HCT116 (cell line): Measurements from ENCODE around the gene MMEL1.

ENCODE experiments used
- POLR2A ChIP-seq: IDR thresholded peaks from 2 replicates; pipeline ENCODE4 v1.7.0; 2011; ENCODE audit warnings: borderline replicate concordance; ENCODE audit not compliant: insufficient read depth, insufficient read length; ENCODE audit errors: extremely low read depth
- YY1 ChIP-seq: IDR thresholded peaks from 2 replicates; pipeline ENCODE4 v1.6.1; 2011; ENCODE audit warnings: low read length, low read depth, moderate library complexity, mild to moderate bottlenecking; ENCODE audit not compliant: insufficient replicate concordance; ENCODE audit errors: extremely low read depth
- TF ChIP-seq, protein P1 (sequence below), 3 experiments: fragments of 200-600 bp in 1 of 3; sonication (generic) in 1 of 3; IDR thresholded peaks in 2 of 3; conservative IDR thresholded peaks in 1 of 3; 2 replicates each; pipeline ENCODE4 v1.5.1; 2012 to 2017; ENCODE audit warnings: low read depth in 2 of 3, low read length in 2 of 3, antibody characterized with exemption in 1 of 3, borderline replicate concordance in 1 of 3, control low read depth in 1 of 3, mild to moderate bottlenecking in 1 of 3, mixed read lengths in 1 of 3, mixed run types in 1 of 3, moderate library complexity in 1 of 3; ENCODE audit not compliant: insufficient read depth in 1 of 3

DNA sequence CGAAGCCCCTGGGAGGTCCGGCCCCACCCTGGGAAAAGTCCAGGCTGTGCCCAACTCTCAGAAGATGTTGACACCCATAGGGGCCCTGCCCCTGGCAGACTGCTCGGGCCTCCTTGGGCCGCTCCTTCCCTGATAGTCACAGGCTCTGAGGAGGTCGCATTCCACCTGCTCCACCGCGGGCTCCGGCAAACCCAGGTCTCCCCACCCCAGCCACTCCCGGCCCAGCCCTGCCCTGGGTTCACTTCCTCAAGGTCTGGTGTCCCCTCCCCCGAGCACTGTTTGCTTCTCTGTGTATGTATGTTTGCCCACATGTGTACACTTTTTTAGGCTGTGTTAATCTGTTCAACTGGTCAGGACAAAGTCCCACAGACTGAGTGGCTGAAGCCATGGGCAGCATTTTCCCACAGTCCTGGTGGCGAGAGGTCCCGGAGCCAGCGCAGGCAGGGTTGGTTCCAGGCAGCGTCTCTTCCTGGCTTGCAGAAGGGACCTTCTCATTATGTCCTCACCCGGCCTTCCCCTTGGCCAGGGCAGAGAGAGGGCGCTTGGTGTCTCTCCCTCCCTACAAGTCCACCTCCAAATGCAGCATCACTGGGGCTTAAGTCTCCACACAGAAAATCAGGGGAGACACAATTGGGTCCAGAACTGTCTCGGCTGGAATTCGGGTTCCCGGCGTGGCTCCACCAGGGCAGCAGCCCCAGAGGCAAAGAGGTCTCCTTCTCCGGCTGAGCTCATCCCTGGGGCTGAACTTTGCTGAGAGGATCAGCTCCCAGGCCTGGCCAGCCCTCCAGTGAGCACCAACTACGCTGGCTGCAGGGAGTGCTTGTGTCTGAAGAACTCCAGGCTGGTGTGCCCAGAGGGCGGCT lies 56.8 kb downstream of the MMEL1 start:
- TF ChIP-seq POLR2A, result no peak
- TF ChIP-seq YY1, result no peak
- TF ChIP-seq, protein P1, sequence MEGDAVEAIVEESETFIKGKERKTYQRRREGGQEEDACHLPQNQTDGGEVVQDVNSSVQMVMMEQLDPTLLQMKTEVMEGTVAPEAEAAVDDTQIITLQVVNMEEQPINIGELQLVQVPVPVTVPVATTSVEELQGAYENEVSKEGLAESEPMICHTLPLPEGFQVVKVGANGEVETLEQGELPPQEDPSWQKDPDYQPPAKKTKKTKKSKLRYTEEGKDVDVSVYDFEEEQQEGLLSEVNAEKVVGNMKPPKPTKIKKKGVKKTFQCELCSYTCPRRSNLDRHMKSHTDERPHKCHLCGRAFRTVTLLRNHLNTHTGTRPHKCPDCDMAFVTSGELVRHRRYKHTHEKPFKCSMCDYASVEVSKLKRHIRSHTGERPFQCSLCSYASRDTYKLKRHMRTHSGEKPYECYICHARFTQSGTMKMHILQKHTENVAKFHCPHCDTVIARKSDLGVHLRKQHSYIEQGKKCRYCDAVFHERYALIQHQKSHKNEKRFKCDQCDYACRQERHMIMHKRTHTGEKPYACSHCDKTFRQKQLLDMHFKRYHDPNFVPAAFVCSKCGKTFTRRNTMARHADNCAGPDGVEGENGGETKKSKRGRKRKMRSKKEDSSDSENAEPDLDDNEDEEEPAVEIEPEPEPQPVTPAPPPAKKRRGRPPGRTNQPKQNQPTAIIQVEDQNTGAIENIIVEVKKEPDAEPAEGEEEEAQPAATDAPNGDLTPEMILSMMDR (IDR thresholded peaks at IDR 0.05 in 2 of 3, conservative IDR thresholded peaks at IDR 0.05 in 1 of 3; ENCODE audit: borderline replicate concordance in 1 of 3, insufficient read depth in 1 of 3, low read depth in 2 of 3, low read length in 2 of 3), result no peak
